ENCODE results near the gene ITPR1.
"Not testable (repeated sequence)": the region's sequence is repeated elsewhere in the genome, so short reads cannot be mapped to it uniquely, and the experiment has no call there.

ITPR1 gene

GRCh38 chr3:4587838-4588105, 94.6 kb downstream of the ITPR1 start:
- Histone ChIP-seq H3F3A (ENCODE audit: low read depth) (no peaks in the 10 kb centered on the region), H3K36me3 (ENCODE audit: insufficient read depth, low read length) (no peaks in the 10 kb centered on the region), H3K79me2 (ENCODE audit: insufficient read depth, low read length) (peaks cover 58% of the 10 kb centered on the region), H3K9ac (ENCODE audit: low read depth, low read length, poor library complexity, severe bottlenecking) (no peak overlapping the region), H3K9me2 (replicated peaks; ENCODE audit: low read depth, low read length) (no peaks in the 10 kb centered on the region), H2AFZ (ENCODE audit: low read length) (no peak overlapping the region), H3K4me3 (ENCODE audit: low read length, poor library complexity, severe bottlenecking) (no peak overlapping the region), H3K9me3 (ENCODE audit: insufficient read depth, low read depth, low read length) (no peaks in the 10 kb centered on the region), H4K20me1 (ENCODE audit: insufficient read depth, low read length, poor library complexity, severe bottlenecking) (peaks cover 3% of the 10 kb centered on the region), H3K4me2 (ENCODE audit: low read depth, low read length, poor library complexity, severe bottlenecking) (no peak overlapping the region), H3K4me1 (ENCODE audit: insufficient read depth, low read length, poor library complexity, severe bottlenecking) (peaks cover 37% of the 10 kb centered on the region), H3K27me3 (ENCODE audit: insufficient read depth, low read length, poor library complexity, severe bottlenecking) (no peaks in the 10 kb centered on the region)
- no peak for TF ChIP-seq EZH2phosphoT487 (IDR thresholded peaks at IDR 0.05; ENCODE audit: borderline replicate concordance)
- TF ChIP-seq CTCF (conservative IDR thresholded peaks at IDR 0.05; ENCODE audit: low read length): no peak

GRCh38 chr3:4588466-4588865, 95.3 kb downstream of the ITPR1 start:
- H2AFZ ChIP-seq (ENCODE audit: low read length): no peak overlapping the region
- no peaks in the 10 kb centered on the region for H3K9me3 ChIP-seq (ENCODE audit: insufficient read depth, low read depth, low read length)
- peaks cover 35% of the 10 kb centered on the region for H3K4me1 ChIP-seq (ENCODE audit: insufficient read depth, low read length, poor library complexity, severe bottlenecking)
- no peak overlapping the region for H3K9ac ChIP-seq (ENCODE audit: low read depth, low read length, poor library complexity, severe bottlenecking)
- peaks cover 53% of the 10 kb centered on the region for H3K79me2 ChIP-seq (ENCODE audit: insufficient read depth, low read length)
- TF ChIP-seq EZH2phosphoT487 (IDR thresholded peaks at IDR 0.05; ENCODE audit: borderline replicate concordance) (no peak), CTCF (conservative IDR thresholded peaks at IDR 0.05; ENCODE audit: low read length) (no peak)
- H3K36me3 ChIP-seq (ENCODE audit: insufficient read depth, low read length): no peaks in the 10 kb centered on the region
- no peaks in the 10 kb centered on the region for H3K9me2 ChIP-seq (replicated peaks; ENCODE audit: low read depth, low read length)
- H4K20me1 ChIP-seq (ENCODE audit: insufficient read depth, low read length, poor library complexity, severe bottlenecking): peaks cover 3% of the 10 kb centered on the region
- H3K4me2 ChIP-seq (ENCODE audit: low read depth, low read length, poor library complexity, severe bottlenecking): no peak overlapping the region
- no peaks in the 10 kb centered on the region for H3K27me3 ChIP-seq (ENCODE audit: insufficient read depth, low read length, poor library complexity, severe bottlenecking)
- H3F3A ChIP-seq (ENCODE audit: low read depth): no peaks in the 10 kb centered on the region
- H3K4me3 ChIP-seq (ENCODE audit: low read length, poor library complexity, severe bottlenecking): no peak overlapping the region

- Histone ChIP-seq H3K4me1 (ENCODE audit: insufficient read depth, low read length, poor library complexity, severe bottlenecking) (peaks cover 25% of the 10 kb centered on the region), H3K27me3 (ENCODE audit: insufficient read depth, low read length, poor library complexity, severe bottlenecking) (no peaks in the 10 kb centered on the region), H2AFZ (ENCODE audit: low read length) (no peak overlapping the region), H3K9ac (ENCODE audit: low read depth, low read length, poor library complexity, severe bottlenecking) (no peak overlapping the region), H3K4me2 (ENCODE audit: low read depth, low read length, poor library complexity, severe bottlenecking) (no peak overlapping the region), H3K36me3 (ENCODE audit: insufficient read depth, low read length) (no peaks in the 10 kb centered on the region), H3F3A (ENCODE audit: low read depth) (no peaks in the 10 kb centered on the region), H3K9me3 (ENCODE audit: insufficient read depth, low read depth, low read length) (no peaks in the 10 kb centered on the region), H4K20me1 (ENCODE audit: insufficient read depth, low read length, poor library complexity, severe bottlenecking) (peaks cover 3% of the 10 kb centered on the region), H3K79me2 (ENCODE audit: insufficient read depth, low read length) (peaks cover 53% of the 10 kb centered on the region), H3K4me3 (ENCODE audit: low read length, poor library complexity, severe bottlenecking) (no peak overlapping the region), H3K9me2 (replicated peaks; ENCODE audit: low read depth, low read length) (no peaks in the 10 kb centered on the region)
- no peak for TF ChIP-seq CTCF (conservative IDR thresholded peaks at IDR 0.05; ENCODE audit: low read length)
- no peak for TF ChIP-seq EZH2phosphoT487 (IDR thresholded peaks at IDR 0.05; ENCODE audit: borderline replicate concordance)
These were observed 96.4 kb downstream of the ITPR1 start for GRCh38 chr3:4589475-4590097.

GRCh38 chr3:4590849-4591248, 97.7 kb downstream of the ITPR1 start:
- H3K36me3 ChIP-seq (ENCODE audit: insufficient read depth, low read length); H3K4me3 ChIP-seq (ENCODE audit: low read length, poor library complexity, severe bottlenecking); H3K9me2 ChIP-seq (replicated peaks; ENCODE audit: low read depth, low read length); H3F3A ChIP-seq (ENCODE audit: low read depth); H3K27me3 ChIP-seq (ENCODE audit: insufficient read depth, low read length, poor library complexity, severe bottlenecking); H2AFZ ChIP-seq (ENCODE audit: low read length); H3K9me3 ChIP-seq (ENCODE audit: insufficient read depth, low read depth, low read length); H3K4me2 ChIP-seq (ENCODE audit: low read depth, low read length, poor library complexity, severe bottlenecking); H4K20me1 ChIP-seq (ENCODE audit: insufficient read depth, low read length, poor library complexity, severe bottlenecking); H3K9ac ChIP-seq (ENCODE audit: low read depth, low read length, poor library complexity, severe bottlenecking): not testable (repeated sequence)
- H3K79me2 ChIP-seq (ENCODE audit: insufficient read depth, low read length): peaks cover 59% of the 10 kb centered on the region
- peaks cover 20% of the 10 kb centered on the region for H3K4me1 ChIP-seq (ENCODE audit: insufficient read depth, low read length, poor library complexity, severe bottlenecking)

All from Loucy (cell line).